Endothelial cell of umbilical vein (primary cell): ENCODE data around the gene UCN3. TPM values are rescaled to one million over a fixed set of nuclear protein-coding genes. Genes with fewer than 3 reads are reported as not detected.

Experiments
- BruUV-seq: library from RNA; stranded (reverse); fragments of 400-500 nt; replicated peaks from 2 replicates; lab custom pipeline; 2021; lab: Mats Ljungman, UMichigan
- CTCF ChIA-PET: fragments of 300-600, 350-600 bp; sonication (Branson Sonifier 250); formaldehyde crosslinking; loops from one replicate; lab custom pipeline; 2021; ENCODE audit warnings: antibody characterized with exemption, inconsistent platforms; lab: Charles Lee
- POLR2A ChIA-PET: fragments of 300-600, 350-600 bp; sonication (Branson Sonifier 250); formaldehyde crosslinking; loops from one replicate; lab custom pipeline; 2021; ENCODE audit warnings: antibody characterized with exemption, inconsistent platforms; lab: Charles Lee
- DNase-seq: peaks from one replicate; pipeline ENCODE4 v3.0.0-alpha.2; 2011; ENCODE audit warnings: low read depth, low spot score
- FAIRE-seq: peaks from 2 replicates; lab custom pipeline; 2011; peaks lifted over from hg19 to GRCh38; lab: Jason Lieb, UNC
- H2AFZ ChIP-seq: 2 replicates; pipeline ENCODE4 v1.6.0; 2012; ENCODE audit warnings: low read depth, low read length, control low read depth, inconsistent platforms
- H3K27ac ChIP-seq: 2 replicates; pipeline ENCODE4 v1.5.1; 2011; ENCODE audit warnings: low read depth, mild to moderate bottlenecking, control low read depth, low read length, moderate library complexity; ENCODE audit not compliant: insufficient read depth
- H3K27me3 ChIP-seq, 2 experiments: 2 replicates each; pipeline versions ENCODE4 v1.6.0 to v1.6.1; 2011; ENCODE audit warnings: low read length in 2 of 2, mixed read lengths in 1 of 2; ENCODE audit not compliant: control insufficient read depth in 2 of 2, insufficient read depth in 2 of 2
- H3K36me3 ChIP-seq, 2 experiments: 2 replicates in 1 of 2; 3 replicates in 1 of 2; pipeline ENCODE4 v1.5.1; 2011; ENCODE audit warnings: low read length in 2 of 2, mild to moderate bottlenecking in 1 of 2, moderate library complexity in 1 of 2; ENCODE audit not compliant: control insufficient read depth in 2 of 2, insufficient read depth in 2 of 2; ENCODE audit errors: extremely low read depth in 1 of 2
- H3K4me1 ChIP-seq: 3 replicates; pipeline ENCODE4 v1.5.1; 2011; ENCODE audit warnings: mild to moderate bottlenecking, low read length; ENCODE audit not compliant: control insufficient read depth, insufficient read depth; ENCODE audit errors: extremely low read depth
- H3K4me2 ChIP-seq: 2 replicates; pipeline ENCODE4 v1.6.1; 2011; ENCODE audit warnings: low read length, control low read depth, mixed read lengths; ENCODE audit not compliant: insufficient read depth
- H3K4me3 ChIP-seq, 3 experiments: fragments of 200-600 bp in 1 of 3; sonication (generic), shearing (Covaris generic) in 1 of 3; replicated peaks in 1 of 3; 2 replicates each; pipeline ENCODE4 v1.5.1; 2011 to 2016; ENCODE audit warnings: control low read depth in 3 of 3, low read length in 3 of 3, mild to moderate bottlenecking in 2 of 3, inconsistent platforms in 1 of 3, low read depth in 1 of 3, moderate library complexity in 1 of 3; ENCODE audit not compliant: insufficient read depth in 1 of 3
- H3K79me2 ChIP-seq: 2 replicates; pipeline ENCODE4 v1.6.0; 2012; ENCODE audit warnings: low read length, inconsistent platforms; ENCODE audit not compliant: control insufficient read depth, insufficient read depth
- H3K9ac ChIP-seq: replicated peaks from 2 replicates; pipeline ENCODE3; 2011; ENCODE audit warnings: low read length, control low read depth; ENCODE audit not compliant: insufficient read depth; ENCODE audit errors: extremely low read depth
- H3K9me1 ChIP-seq: replicated peaks from 3 replicates; pipeline ENCODE4 v1.6.0; 2011; ENCODE audit warnings: mild to moderate bottlenecking, low read length; ENCODE audit not compliant: control insufficient read depth, insufficient read depth; ENCODE audit errors: extremely low read depth
- H3K9me3 ChIP-seq: replicated peaks from 2 replicates; pipeline ENCODE4 v1.5.1; 2012; ENCODE audit warnings: low read length, inconsistent platforms; ENCODE audit not compliant: control insufficient read depth, insufficient read depth
- H4K20me1 ChIP-seq: replicated peaks from 2 replicates; pipeline ENCODE3; 2011; ENCODE audit warnings: mild to moderate bottlenecking, low read length; ENCODE audit not compliant: control insufficient read depth, insufficient read depth; ENCODE audit errors: extremely low read depth
- CTCF ChIP-seq, 2 donors: IDR thresholded peaks; 1 replicate in 1 of 2; 2 replicates in 1 of 2; pipeline ENCODE4 v1.5.1; 2011; ENCODE audit warnings: low read length in 2 of 2, mild to moderate bottlenecking in 2 of 2, moderate library complexity in 2 of 2, control low read depth in 1 of 2, inconsistent platforms in 1 of 2, low read depth in 1 of 2; ENCODE audit not compliant: insufficient read depth in 1 of 2; ENCODE audit errors: extremely low read depth in 1 of 2
- EZH2 ChIP-seq: IDR thresholded peaks from 2 replicates; pipeline ENCODE4 v1.6.1; 2012; ENCODE audit warnings: borderline replicate concordance, low read depth, mild to moderate bottlenecking, moderate library complexity, low read length, inconsistent platforms; ENCODE audit not compliant: severe bottlenecking
- FOS ChIP-seq: IDR thresholded peaks from 2 replicates; pipeline ENCODE4 v1.6.1; 2011; ENCODE audit warnings: mild to moderate bottlenecking, low read length, moderate library complexity, borderline replicate concordance; ENCODE audit not compliant: insufficient read depth
- GATA2 ChIP-seq: IDR thresholded peaks from 2 replicates; pipeline ENCODE4 v1.7.0; 2011; ENCODE audit warnings: low read depth, mild to moderate bottlenecking, moderate library complexity, mixed read lengths, low read length; ENCODE audit not compliant: insufficient read length, insufficient read depth
- JUN ChIP-seq: IDR thresholded peaks from 2 replicates; pipeline ENCODE4 v1.6.1; 2011; ENCODE audit warnings: borderline replicate concordance, low read depth; ENCODE audit not compliant: insufficient read length, insufficient read depth
- MYC ChIP-seq: IDR thresholded peaks from one replicate; pipeline ENCODE4 v1.6.1; 2011; ENCODE audit warnings: mild to moderate bottlenecking, low read depth, low read length
- POLR2A ChIP-seq: IDR thresholded peaks from 2 replicates; pipeline ENCODE4 v1.6.1; 2012; ENCODE audit warnings: low read depth, mild to moderate bottlenecking, control low read depth, low read length
- POLR2AphosphoS5 ChIP-seq: IDR thresholded peaks from 2 replicates; pipeline ENCODE4 v1.6.1; 2012; ENCODE audit warnings: low read depth, mild to moderate bottlenecking, control low read depth, low read length, moderate library complexity; ENCODE audit not compliant: insufficient read depth
- dilution Hi-C: fragments of 300-500 bp; cut with MboI; formaldehyde crosslinking; loops from one replicate; pipeline ENCODE4 v1.15.0; 2019; ENCODE audit warnings: low sequenced_read_pairs; ENCODE audit not compliant: extremely low pct_ligation_motif_present
- intact Hi-C: fragments of 100-400 bp; cut with micrococcal nuclease; formaldehyde crosslinking; loops from one replicate; pipeline ENCODE4 v1.10.0; 2022
- polyA plus RNA-seq, 4 experiments: library from polyadenylated mRNA; depleted of rRNA in 3 of 4; stranded (reverse) in 3 of 4; unstranded in 1 of 4; fragments of >200 nt; gene quantifications; 2 replicates each; pipeline versions ENCODE4 v1.2.1 to v1.2.3, GENCODE V29; 2011 to 2012; ENCODE audit warnings: missing spikeins in 1 of 4
- total RNA-seq: library from RNA; stranded (reverse); gene quantifications from 2 replicates; pipeline ENCODE4 v1.2.3, GENCODE V29; 2021
- TF ChIP-seq, protein P1 (sequence below): IDR thresholded peaks from 2 replicates; pipeline ENCODE4 v1.6.1; 2011; ENCODE audit not compliant: insufficient read depth, insufficient read length

Gene UCN3
- total and polyA plus RNA-seq, 2 donors (not counting 3 experiments of a cell fraction or from before 2014, with no cell fraction given) = not detected

- no peaks in the 10 kb centered on the region for H3K4me1 ChIP-seq
- H3K36me3 ChIP-seq = no peaks in the 10 kb centered on the region
- DNase-seq (no peak), FAIRE-seq (no peak)
- no TSS peak for BruUV-seq
- no peak overlapping the region for H3K9ac ChIP-seq
- no peak overlapping the region for H3K4me3 ChIP-seq
- TF ChIP-seq, protein P1, sequence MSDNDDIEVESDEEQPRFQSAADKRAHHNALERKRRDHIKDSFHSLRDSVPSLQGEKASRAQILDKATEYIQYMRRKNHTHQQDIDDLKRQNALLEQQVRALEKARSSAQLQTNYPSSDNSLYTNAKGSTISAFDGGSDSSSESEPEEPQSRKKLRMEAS = no peak
- TF ChIP-seq CTCF (IDR thresholded peaks at IDR 0.05; ENCODE audit: extremely low read depth in 1 of 2, insufficient read depth in 1 of 2, low read depth in 1 of 2, low read length in 2 of 2) (no peak), JUN (no peak), POLR2AphosphoS5 (no peak), EZH2 (no peak), POLR2A (no peak), GATA2 (no peak), MYC (no peak), FOS (no peak)
- H2AFZ ChIP-seq = no peak overlapping the region
- H3K79me2 ChIP-seq = no peaks in the 10 kb centered on the region
- intact Hi-C loops = no loop called here
- no peak overlapping the region for H3K27ac ChIP-seq
- dilution Hi-C loops = no loop called here
- H3K4me2 ChIP-seq = no peak overlapping the region
- no peaks in the 10 kb centered on the region for H3K9me1 ChIP-seq
- no peaks in the 10 kb centered on the region for H3K27me3 ChIP-seq
- ChIA-PET CTCF (interaction anchor here (0.7 kb wide), 1 partner anchor 1369 kb away, joined by 3 read pairs; no protein-coding TSS in a partner anchor), POLR2A (no interaction called here)
- no peaks in the 10 kb centered on the region for H4K20me1 ChIP-seq
- no peaks in the 10 kb centered on the region for H3K9me3 ChIP-seq
These were observed 26.8 kb upstream of the UCN3 start for GRCh38 chr10:5338010-5338409.
